ENCODE measurements around the gene KANK2.

The KANK2 gene

GRCh38 chr19:11225815-11226214, 28.5 kb upstream of the KANK2 start:
- DNase-seq (ENCODE audit: low read depth), result no peak

- no peak for DNase-seq (ENCODE audit: low read depth)
These were observed 27.8 kb upstream of the KANK2 start for GRCh38 chr19:11225172-11225571.

GRCh38 chr19:11224429-11224828, 27.1 kb upstream of the KANK2 start:
- no peak for DNase-seq (ENCODE audit: low read depth)

GRCh38 chr19:11223200-11223599, 25.9 kb upstream of the KANK2 start:
- DNase-seq (ENCODE audit: low read depth), result no peak

GRCh38 chr19:11221082-11221598, 23.8 kb upstream of the KANK2 start:
- no peak for DNase-seq (ENCODE audit: low read depth)

- DNase-seq (ENCODE audit: low read depth), result no peak
These were observed 17.0 kb upstream of the KANK2 start for GRCh38 chr19:11214387-11214786.

GRCh38 chr19:11210656-11210928, 13.2 kb upstream of the KANK2 start:
- DNase-seq (ENCODE audit: low read depth), result no peak

GRCh38 chr19:11209839-11210655, 12.7 kb upstream of the KANK2 start:
- no peak for DNase-seq (ENCODE audit: low read depth)

GRCh38 chr19:11208561-11209471, 11.5 kb upstream of the KANK2 start:
- DNase-seq (ENCODE audit: low read depth), result no peak

- DNase-seq (ENCODE audit: low read depth), result no peak
These were observed 8.7 kb upstream of the KANK2 start for GRCh38 chr19:11205939-11206570.

- DNase-seq (ENCODE audit: low read depth), result no peak
These were observed 7.6 kb upstream of the KANK2 start for GRCh38 chr19:11204943-11205349.

- DNase-seq (ENCODE audit: low read depth), result no peak
These were observed 6.8 kb upstream of the KANK2 start for GRCh38 chr19:11204076-11204602.

GRCh38 chr19:11203194-11204075, 6.1 kb upstream of the KANK2 start:
- DNase-seq (ENCODE audit: low read depth), result peak; percentile 14

GRCh38 chr19:11202488-11203193, 5.3 kb upstream of the KANK2 start:
- DNase-seq (ENCODE audit: low read depth), result no peak

- DNase-seq (ENCODE audit: low read depth), result no peak
These were observed 4.4 kb upstream of the KANK2 start for GRCh38 chr19:11201791-11202190.

GRCh38 chr19:11200931-11201330, 3.6 kb upstream of the KANK2 start:
- no peak for DNase-seq (ENCODE audit: low read depth)

GRCh38 chr19:11200015-11200574, 2.8 kb upstream of the KANK2 start:
- DNase-seq (ENCODE audit: low read depth), result no peak

- no peak for DNase-seq (ENCODE audit: low read depth)
These were observed 2.2 kb upstream of the KANK2 start for GRCh38 chr19:11199517-11199916.

GRCh38 chr19:11198769-11199424, 1.6 kb upstream of the KANK2 start:
- no peak for DNase-seq (ENCODE audit: low read depth)

GRCh38 chr19:11198175-11198534, 810 bp upstream of the KANK2 start:
- no peak for DNase-seq (ENCODE audit: low read depth)
